CD4-positive, alpha-beta T cell treated with Interleukin-17A for 4 hours (primary cell): ENCODE data around the gene NAALAD2.
A peak's percentile ranks its signal among the peaks of the same experiment; 100 is the strongest.
"Not testable (repeated sequence)": the region's sequence is repeated elsewhere in the genome, so short reads cannot be mapped to it uniquely, and the experiment has no call there.

Experiments used
- DNase-seq: peaks from one replicate; pipeline ENCODE4 v3.0.0-alpha.2; 2020; ENCODE audit warnings: mixed read lengths

The NAALAD2 gene

DNA sequence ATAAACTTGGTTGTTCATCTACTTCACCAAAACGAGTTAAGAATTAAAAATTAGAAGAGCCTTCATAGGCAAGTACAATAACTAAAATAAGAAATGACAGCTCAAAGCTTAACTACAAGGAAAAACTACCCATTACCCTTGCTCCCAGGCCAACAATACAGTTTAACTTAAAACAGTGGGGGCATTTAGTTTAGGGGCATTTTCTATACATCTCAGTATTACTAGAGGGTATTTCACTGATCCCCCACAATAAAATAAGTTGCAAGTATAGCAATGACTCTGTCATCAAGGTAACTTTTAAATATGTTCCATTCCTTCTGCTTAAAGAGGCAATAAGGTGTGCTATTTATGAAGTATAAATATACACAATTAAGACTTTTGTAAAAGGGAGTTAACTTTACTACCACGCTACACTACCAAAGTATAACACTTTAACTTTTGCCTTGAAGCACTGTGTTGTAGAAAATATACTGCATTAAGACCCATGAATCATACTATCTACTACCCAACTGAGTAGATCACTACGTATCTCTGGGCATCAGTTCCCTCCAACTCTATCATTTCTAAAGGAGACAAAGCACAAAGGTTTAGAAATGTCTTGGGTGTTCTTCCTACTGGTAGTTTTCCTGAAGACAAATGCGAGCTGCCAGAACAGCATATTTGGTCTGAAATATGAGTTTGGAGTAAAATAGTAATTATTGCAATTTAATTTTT is 58.6 kb downstream of the NAALAD2 start:
- no peak for DNase-seq

DNA sequence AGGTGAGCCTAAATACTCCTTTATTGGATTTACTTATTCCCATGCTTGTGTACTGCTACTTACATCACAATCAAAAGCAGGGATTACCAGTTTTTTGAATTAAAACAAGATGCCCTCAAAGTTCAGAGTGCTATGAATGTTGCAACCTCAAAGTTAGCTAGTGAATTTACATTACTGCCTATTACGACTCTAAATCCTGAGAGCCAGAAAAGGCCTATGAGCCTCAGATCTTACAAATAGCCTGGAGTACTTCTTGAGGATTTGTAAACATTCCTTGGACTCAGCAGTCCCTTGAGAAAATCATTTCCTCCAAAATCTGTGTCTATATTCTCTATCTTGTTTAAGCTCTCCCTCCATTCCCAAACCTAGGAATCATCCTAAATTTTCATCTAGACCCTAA is 62.9 kb downstream of the NAALAD2 start:
- no peak for DNase-seq

DNA sequence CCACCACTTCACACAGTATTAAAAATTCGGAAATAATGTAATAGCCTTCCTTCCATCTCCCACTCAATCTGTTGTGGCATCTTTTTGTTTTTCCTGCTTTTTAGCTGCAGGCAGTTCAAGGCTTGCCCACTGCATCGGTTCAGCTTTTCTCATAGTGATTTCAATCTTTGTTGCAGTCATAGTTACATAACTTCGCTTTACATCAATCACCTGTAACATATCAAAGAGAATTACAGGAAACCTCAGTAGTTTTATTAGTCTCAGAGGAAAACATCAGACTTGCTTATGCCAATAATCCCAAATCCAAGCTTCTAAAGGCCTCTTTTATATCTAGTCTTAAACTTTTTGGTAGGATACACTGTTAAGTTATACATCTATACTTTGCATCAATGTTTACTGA is 67.9 kb downstream of the NAALAD2 start:
- DNase-seq: no peak

DNA sequence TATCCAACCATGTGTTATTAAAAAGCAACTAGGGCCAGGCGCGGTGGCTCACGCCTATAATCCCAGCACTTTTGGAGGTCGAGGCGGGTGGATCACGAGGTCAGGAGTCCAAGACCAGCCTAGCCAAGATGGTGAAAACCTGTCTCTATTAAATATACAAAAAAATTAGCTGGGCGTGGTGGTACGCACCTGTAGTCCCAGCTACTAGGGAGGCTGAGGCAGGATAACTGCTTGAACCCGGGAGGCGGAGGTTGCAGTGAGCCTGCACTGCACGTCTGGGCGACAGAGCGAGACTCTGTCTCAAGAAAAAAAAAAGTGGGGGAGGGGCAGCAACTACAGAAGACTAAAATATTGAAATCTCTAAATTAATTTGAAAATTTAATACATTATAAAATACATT is 69.9 kb downstream of the NAALAD2 start:
- DNase-seq: no peak

DNA sequence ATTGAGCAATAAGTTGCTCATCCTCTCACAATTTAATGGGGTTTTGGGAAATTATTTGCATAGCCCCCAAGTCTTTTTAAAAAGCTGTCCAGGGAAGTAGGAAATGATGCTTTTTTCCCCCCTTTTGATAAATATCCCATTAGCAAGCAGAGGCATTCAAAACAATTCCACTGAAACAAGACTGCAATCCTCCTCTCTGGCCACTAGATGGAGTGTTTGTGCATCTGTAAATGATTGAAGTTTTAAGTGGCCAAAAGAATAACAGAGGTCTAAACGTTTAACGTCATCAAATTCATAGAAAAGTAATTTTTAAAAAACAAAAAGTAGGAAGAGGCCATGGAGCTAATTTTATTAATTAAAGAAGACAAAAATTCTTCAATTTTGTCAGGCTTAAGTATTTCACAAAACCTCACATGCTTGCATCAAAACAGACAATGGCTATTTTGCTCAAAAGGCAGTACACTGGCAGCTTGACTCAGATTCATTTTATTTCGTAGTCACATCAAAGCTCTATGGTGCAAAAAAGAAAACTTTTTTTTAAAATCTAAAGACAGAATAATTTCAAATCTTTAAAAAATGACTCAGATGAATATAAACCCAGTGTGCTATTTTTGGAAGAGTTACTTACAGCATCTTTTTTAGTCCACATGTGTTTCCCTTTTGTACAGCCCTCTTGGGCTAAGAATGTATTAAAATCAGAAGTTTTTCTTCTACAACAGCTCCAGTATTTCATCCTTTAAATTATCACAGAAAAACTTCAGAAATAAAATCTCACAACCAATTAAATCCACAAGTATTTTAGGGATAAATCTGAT is 70.6 kb downstream of the NAALAD2 start:
- peak; percentile 19 for DNase-seq

DNA sequence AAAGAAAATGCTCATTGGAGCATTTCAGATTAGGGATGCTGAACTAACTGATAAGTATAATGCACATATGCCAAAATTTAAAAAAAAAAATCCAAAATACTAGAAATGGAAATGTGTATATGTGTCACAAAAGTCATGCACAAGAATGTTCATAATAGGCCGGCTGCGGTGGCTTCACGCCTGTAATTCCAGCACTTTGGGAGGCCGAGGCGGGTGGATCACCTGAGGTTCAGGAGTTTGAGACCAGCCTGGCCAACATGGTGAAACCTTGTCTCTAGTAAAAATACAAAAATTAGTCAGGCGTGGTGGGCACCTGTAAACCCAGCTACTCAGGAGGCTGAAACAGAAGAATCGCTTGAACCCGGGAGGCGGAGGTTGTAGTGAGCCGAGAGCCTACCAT is 73.5 kb downstream of the NAALAD2 start:
- DNase-seq: not testable (repeated sequence)

DNA sequence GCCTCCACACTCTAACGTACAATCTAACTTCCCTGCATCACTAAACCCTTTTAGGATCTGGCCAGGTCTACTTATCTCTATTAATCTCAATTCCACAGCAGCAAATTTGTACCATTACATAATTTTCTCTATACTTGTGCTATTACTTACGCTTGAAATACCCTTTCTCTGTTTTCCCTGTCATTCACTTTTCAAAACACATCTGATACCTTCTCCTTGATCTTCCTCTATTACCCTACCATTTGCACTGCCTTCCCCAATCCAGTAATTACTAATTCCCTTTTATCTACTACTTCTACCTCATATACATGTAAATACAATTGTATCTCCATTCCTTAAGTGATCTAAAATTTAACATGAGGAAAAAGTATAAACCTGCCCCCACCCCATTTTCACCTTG is 74.4 kb downstream of the NAALAD2 start:
- DNase-seq: no peak

DNA sequence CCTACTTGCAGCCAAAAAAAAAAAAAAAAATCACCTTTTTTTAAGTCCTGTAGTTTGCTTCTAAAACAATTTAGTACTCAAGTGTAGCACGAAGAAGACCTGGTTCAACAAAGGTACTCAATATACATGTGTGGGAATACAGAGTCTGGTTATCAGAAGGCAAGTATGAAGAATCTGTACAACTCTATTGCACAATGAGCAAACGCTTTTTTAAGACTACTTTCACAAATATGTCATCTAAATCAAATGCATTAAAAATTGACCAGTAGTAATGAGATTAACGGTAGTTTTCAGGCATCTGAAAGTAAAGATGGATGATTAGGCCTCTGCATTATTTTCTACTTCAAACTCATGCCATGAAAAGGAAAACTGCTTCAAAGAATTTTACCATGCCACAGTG is 78.9 kb downstream of the NAALAD2 start:
- no peak for DNase-seq

DNA sequence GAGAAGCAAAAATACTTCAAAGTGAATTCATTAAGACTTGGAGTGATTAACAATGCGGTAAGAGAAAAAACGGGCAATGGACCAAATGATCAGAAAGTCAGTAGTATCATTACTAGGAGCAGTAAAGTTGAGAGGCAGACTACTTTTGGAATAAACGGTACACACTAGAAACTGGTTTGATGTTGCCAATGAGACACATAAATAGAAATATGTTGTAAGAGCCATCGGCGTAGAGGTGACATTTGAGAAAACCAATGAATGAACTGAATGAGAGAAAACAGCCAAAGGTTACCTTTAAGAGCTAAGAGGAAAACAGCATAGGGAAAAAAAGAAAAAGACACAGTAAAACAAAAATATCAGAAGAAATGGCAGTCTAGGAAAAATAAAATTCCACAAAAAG is 82.1 kb downstream of the NAALAD2 start:
- DNase-seq: no peak

DNA sequence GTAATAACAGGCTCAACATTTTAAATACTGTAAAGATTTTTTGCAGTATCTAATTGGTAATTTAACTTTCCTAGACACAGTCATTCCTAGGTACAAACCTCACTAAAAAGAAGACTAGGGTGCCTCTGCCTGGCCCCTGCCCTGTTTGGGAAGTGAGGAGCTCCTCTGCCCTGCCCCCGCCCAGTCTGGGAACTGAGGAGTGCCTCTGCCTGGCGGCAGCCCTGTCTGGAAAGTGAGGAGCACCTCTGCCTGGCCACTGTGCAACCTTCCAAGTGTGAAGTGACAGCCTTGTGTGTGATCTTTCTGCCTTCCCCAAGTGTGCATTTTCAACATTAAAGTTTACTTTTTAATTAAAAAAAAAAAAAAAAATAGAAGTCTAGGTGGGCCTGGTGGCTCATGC is 84.1 kb downstream of the NAALAD2 start:
- DNase-seq: peak; percentile 8

DNA sequence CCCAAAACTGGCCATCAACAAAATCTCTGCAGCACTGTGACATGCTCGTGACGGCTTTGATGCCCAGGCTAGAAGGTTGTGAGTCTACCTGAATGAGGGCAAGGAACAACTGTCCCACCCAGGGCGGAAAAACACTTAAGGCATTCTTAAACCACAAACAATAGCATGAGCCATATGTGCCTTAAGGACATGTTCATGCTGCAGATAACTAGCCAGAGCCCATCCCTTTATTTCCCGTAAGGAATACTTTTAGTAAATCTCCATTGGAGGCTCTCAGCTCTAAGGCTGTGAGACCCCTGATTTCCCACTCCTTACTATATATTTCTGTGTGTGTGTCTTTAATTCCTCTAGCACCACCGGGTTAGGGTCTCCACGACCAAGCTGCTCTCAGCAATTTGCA is 85.0 kb downstream of the NAALAD2 start:
- no peak for DNase-seq

DNA sequence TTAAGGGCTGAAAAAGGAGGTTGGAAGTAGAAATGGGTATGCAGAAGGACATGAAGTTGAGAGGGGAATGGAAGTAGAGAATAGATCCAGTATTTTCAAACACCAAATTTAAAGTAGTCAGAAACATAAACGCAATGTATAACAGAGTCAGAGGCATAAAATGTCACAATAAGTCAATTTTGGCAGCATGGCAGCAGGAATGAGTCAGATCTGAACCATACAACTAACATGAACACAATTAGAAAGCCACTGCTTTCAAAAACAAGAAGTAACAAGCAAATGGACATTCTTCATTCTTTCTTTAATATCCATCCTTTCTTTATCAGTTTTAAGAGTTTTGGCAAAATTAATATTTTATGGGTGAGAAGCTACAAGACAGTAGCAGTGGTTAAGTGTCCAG is 85.9 kb downstream of the NAALAD2 start:
- DNase-seq: no peak

DNA sequence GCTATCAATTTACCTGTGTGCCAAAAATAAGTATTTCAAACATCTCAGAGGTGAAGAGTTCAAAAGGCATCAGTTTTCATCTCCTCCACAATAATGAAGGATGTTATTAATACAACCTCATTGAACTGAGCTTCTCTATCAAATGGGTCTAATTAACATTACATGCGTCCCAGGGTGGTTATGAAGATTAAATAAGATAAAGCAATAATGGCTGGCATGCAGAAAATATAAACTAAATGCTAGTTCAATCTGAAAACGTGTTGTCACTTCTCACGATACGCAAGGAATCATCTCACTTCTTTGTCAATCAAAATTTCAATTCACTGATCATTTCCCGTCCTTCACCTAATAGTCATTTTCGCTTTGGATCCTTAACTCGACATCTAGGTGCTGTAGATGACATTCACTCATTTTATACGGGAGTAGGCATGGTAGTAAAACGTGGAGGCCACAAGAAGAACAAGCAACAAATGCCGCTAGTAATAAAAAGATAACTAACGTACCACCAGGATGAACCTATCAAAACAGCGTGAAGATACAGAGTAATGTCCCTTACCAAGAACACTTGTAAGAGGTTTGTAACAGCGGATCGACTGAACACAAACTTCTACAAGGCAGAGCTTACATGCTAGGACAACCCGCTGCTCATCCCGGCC is 87.5 kb downstream of the NAALAD2 start:
- DNase-seq: no peak

DNA sequence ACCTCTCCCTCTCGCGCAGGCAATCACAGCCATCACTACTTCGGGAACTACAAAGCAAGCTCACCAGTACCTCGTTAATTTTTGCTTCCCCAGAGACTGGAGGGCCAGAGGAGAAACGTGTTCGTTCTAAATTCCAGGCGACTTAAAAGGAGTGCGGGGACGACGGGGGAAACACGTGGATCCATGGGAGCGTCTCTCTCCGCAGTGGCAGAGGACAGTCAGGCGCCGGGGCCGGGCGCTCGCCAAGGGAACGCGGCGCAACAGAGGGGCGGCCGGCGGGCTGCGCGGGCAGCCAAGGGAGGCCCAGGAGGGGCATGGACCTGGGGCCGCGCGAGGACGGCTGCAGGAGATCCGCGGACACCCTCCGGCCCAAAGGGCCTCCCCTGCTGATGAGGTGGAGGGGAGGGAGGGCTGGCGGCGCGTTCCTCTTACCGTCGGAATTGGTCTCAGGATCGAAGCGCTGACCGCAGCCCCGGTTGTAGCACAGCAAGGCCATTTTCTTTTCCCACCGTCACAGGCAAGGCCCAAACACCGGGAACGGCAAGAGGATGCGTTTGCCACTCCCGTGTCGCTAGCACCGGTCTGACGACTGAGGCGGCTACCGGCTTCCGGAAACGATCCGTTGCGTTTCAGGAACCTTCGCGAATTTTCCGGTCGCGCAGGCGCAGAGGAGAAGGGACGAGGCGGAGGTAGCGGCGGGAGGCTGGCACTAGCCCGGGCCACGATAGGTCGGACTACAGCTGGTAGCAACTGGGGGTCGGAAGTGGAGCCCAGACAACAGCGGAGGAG is 88.2 kb downstream of the NAALAD2 start, which contains the start of gene CHORDC1:
CHORDC1 (minus strand) TSS at position 591 of the 789 bp plus-strand sequence; CDS start at position 496, 95 bp downstream.
- DNase-seq: peak; percentile 92

DNA sequence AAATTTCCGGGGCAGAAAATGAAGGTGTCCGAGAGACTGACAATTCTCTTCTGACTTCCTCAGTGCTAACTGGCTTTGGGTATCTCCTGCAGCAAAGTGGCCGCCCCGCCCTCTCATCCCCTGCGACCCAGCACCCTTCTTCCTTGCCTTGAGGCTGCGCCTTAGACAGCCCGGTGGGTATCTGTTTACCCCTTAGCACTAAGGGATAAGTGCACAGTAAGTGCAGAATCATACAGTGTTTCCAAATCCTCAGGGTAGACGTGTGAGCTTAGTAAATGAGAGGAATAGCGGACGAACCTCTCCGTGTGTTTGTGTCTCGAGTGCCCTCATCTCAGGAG is 88.8 kb downstream of the NAALAD2 start:
- DNase-seq: no peak

DNA sequence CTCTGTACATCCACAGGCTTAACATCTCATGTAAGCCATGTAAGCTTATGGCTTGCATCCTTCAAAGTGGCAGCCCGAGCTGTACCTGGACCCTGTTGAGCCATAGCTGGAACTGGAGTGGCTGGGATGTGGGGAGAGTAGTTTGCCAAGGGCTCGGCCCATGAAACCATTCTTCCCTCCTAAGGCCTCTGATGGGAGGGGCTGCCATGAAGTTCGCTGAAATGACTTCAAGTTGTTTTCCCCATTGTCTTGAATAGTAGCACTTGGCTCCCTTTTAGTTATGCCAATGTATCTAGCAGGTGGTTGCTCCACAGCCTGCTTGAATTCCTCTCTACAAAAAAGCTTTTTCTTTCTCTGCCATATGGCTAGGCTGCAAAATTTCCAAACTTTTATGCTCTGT is 93.6 kb downstream of the NAALAD2 start:
- no peak for DNase-seq

DNA sequence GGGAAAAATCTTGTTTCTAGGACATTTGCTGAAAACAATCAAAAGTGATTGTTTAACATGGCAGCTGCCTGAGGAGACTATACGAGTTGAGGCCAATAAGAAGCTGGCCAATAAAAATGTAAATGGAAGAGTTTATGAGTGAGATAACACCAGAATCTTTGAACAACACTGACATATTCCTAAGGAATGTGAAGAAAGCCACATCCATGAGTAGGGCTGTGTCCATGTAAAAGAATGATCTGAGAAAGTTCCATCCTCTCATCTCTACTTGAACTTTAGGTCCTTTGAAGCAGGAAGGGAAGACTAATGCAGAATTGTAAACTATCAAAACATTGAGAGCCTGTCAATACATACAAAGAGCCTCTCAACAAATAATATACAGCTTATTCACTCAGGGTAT is 95.3 kb downstream of the NAALAD2 start:
- no peak for DNase-seq

DNA sequence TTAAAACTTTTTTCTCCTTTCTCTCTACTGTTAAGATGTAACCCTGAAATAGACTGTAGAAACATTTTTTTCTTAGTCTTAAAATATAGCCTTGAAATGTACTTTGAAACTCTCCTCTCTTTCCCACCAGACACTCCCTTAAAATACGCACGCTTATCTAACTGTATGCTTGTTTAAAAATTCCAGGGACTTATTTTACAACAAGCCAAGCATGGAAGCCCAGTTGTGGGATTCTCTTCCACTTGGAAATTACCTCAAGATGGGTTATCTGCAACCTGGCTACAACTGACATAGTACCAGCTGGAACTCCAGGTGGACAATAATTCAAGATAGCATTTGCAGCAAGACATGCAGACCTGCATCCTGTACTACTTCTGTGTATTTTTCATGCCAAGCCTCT is 100.5 kb downstream of the NAALAD2 start:
- no peak for DNase-seq

DNA sequence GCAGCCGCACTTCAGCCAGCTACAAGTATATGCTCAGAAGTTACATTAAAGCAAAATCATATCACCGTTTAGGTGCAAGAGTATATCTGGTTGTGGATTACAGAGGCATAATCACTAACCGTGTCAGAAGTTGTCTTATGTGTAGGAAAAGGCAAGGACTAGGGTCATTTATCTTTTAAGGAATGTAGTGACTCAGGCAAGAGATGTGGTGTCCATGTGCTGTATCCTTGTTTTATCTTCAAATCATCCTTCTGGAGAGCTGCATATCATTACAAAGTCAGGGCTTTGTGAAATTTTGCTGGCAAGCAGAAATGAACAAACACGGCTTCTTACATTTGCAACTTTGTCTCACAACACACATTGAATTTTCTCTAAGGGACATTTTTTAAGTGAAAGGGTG is 101.1 kb downstream of the NAALAD2 start:
- no peak for DNase-seq

DNA sequence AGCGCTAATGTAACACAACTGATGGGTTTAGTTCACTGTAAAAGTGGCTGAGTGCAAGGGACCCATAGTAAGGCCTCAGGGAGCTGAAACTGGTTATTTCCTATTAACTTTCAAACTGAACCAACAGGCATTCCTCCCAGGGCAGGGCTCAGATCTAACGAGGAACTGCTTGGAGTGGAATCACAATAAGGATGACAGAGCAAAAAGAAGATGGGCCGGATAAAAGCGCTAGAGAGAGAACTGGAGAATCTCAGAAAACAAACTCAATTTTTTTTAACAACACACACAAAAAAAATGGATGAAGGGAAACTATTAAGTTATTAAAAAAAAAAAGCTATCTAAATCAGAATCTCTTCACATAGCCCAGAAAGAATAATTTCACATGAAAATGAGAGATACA is 102.5 kb downstream of the NAALAD2 start:
- DNase-seq: no peak

DNA sequence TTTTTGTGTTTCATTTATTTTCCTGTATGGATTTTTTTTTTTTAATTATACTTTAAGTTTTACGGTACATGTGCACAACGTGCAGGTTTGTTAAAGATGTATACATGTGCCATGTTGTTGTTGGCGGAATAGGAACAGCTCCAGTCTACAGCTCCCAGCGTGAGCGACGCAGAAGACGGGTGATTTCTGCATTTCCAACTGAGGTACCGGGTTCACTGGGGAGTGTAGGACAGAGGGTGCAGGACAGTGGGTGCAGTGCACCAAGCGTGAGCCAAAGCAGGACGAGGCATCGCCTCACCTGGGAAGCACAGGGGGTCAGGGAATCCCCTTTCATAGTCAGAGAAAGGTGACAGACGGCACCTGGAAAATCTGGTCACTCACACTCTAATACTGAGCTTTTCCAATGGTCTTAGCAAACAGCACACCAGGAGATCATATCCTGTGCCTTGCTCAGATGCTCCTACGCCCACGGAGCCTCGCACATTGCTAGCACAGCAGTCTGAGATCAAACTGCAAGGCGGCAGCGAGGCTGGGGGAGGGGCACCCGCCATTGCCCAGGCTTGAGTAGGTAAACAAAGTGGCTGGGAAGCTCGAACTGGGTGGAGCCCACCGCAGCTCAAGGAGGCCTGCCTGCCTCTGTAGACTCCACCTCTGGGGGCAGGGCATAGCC is 105.6 kb downstream of the NAALAD2 start:
- not testable (repeated sequence) for DNase-seq

DNA sequence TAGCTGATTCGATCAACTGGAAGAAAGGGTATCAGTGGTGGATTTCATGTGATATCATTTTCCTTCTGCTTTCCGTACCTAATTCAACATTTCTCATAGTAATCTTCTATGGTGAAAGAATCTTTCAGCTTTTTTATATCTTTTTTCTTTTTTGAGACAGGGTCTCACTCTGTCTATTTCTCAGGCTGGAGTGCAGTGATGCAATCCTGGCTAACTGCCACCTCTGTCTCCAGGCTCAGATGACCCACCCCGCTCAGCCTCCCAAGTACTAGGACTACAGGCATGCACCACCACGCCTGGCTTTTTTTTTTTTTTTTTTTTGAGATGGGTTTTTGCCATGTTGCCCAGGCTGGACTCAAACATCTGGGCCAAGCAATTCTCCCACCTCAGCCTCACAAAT is 107.0 kb downstream of the NAALAD2 start:
- no peak for DNase-seq
